ENCODE measurements around the gene CHAC1.

Gene CHAC1

GRCh38 chr15:40999190-40999589, 45.9 kb downstream of the CHAC1 start:
- TF ChIP-seq CTCF (IDR thresholded peaks at IDR 0.05; ENCODE audit: borderline replicate concordance, insufficient read depth, low read depth, low read length): no peak
- no peak overlapping the region for H3K4me3 ChIP-seq (ENCODE audit: low read depth, low read length)

- H3K4me3 ChIP-seq (ENCODE audit: low read depth, low read length): no peak overlapping the region
- TF ChIP-seq CTCF (IDR thresholded peaks at IDR 0.05; ENCODE audit: borderline replicate concordance, insufficient read depth, low read depth, low read length): no peak
Measured at GRCh38 chr15:41001524-41002214, 48.4 kb downstream of the CHAC1 start.

- no peak overlapping the region for H3K4me3 ChIP-seq (ENCODE audit: low read depth, low read length)
- no peak for TF ChIP-seq CTCF (IDR thresholded peaks at IDR 0.05; ENCODE audit: borderline replicate concordance, insufficient read depth, low read depth, low read length)
Measured at GRCh38 chr15:41004490-41004889, 51.2 kb downstream of the CHAC1 start.

Measured in GM12875 (cell line).